Muscle of leg (tissue), 11 donors: ENCODE data around the gene FKBP7. TPM values are rescaled to one million over a fixed set of nuclear protein-coding genes. Genes with fewer than 3 reads are reported as not detected.
"Not testable (repeated sequence)": the region's sequence is repeated elsewhere in the genome, so short reads cannot be mapped to it uniquely, and the experiment has no call there.

ENCODE experiments used
- DNase-seq: peaks from one replicate; pipeline ENCODE4 v3.0.0; 2013
- H3K27ac ChIP-seq: one replicate; pipeline ENCODE4 v1.5.1; 2013; ENCODE audit warnings: mild to moderate bottlenecking, low read length, control low read depth
- H3K27me3 ChIP-seq: one replicate; pipeline ENCODE4 v1.6.1; 2013; ENCODE audit warnings: low read length; ENCODE audit not compliant: control insufficient read depth, insufficient read depth
- H3K36me3 ChIP-seq: one replicate; pipeline ENCODE4 v1.6.1; 2013; ENCODE audit warnings: low read length; ENCODE audit not compliant: control insufficient read depth, insufficient read depth
- H3K4me1 ChIP-seq: one replicate; pipeline ENCODE4 v1.6.1; 2013; ENCODE audit warnings: low read length; ENCODE audit not compliant: control insufficient read depth, insufficient read depth
- H3K4me3 ChIP-seq: one replicate; pipeline ENCODE4 v1.5.1; 2013; ENCODE audit warnings: low read length, control low read depth
- H3K9me3 ChIP-seq: replicated peaks from 2 replicates; pipeline ENCODE4 v1.6.1; 2013; ENCODE audit warnings: low read depth, low read length; ENCODE audit not compliant: control insufficient read depth
- WGBS: methylation state at CpG from one replicate; pipeline ENCODE4 v1.1.5; 2013; ENCODE audit warnings: missing lambda C conversion rate; ENCODE audit not compliant: insufficient coverage; 5-methylcytosine and 5-hydroxymethylcytosine counted together
- polyA plus RNA-seq, 8 donors: library from polyadenylated mRNA; unstranded; fragments of 120-200 nt; gene quantifications; one replicate each; pipeline versions ENCODE4 v1.2.1 to v1.2.3, GENCODE V29; 2013; ENCODE audit warnings: inconsistent platforms in 1 of 8, low replicate concordance in 1 of 8; ENCODE audit not compliant: insufficient read length in 8 of 8, insufficient read depth in 1 of 8
- total RNA-seq: library from RNA; stranded (reverse); fragments of 120-200 nt; gene quantifications from one replicate; pipeline ENCODE4 v1.2.4, GENCODE V29; 2013

FKBP7 gene
- total and polyA plus RNA-seq, 9 donors = 45.1 to 74.7 (median 58.4) TPM

- 0% methylated on average over 7 of the region's 10 CpGs for WGBS
- Histone ChIP-seq H3K4me3 (peak overlapping the region; percentile 85), H3K36me3 (no peaks in the 10 kb centered on the region), H3K27me3 (no peaks in the 10 kb centered on the region), H3K4me1 (peaks cover 30% of the 10 kb centered on the region), H3K27ac (peak overlapping the region; percentile 99), H3K9me3 (no peaks in the 10 kb centered on the region)
- DNase-seq = no peak
Observed at GRCh38 chr2:178478130-178478438, 316 bp downstream of the FKBP7 start.

GRCh38 chr2:178477443-178478129 lies 814 bp downstream of the FKBP7 start:
- peak overlapping the region; percentile 99 for H3K27ac ChIP-seq
- DNase-seq = peak; percentile 61

GRCh38 chr2:178476477-178476876 lies 1.9 kb downstream of the FKBP7 start:
- H3K27me3 ChIP-seq = no peaks in the 10 kb centered on the region
- no peak for DNase-seq
- H3K9me3 ChIP-seq = no peaks in the 10 kb centered on the region
- no peak overlapping the region for H3K27ac ChIP-seq
- no peaks in the 10 kb centered on the region for H3K36me3 ChIP-seq
- peaks cover 19% of the 10 kb centered on the region for H3K4me1 ChIP-seq
- H3K4me3 ChIP-seq = no peak overlapping the region

More at GRCh38 chr2:178477443-178478129, 814 bp downstream of the FKBP7 start:
- Histone ChIP-seq H3K9me3 (no peaks in the 10 kb centered on the region), H3K4me3 (peak overlapping the region; percentile 85), H3K4me1 (peaks cover 27% of the 10 kb centered on the region), H3K27me3 (no peaks in the 10 kb centered on the region), H3K36me3 (no peaks in the 10 kb centered on the region)
- WGBS = no CpG with 5 or more reads among the region's 3 CpGs

GRCh38 chr2:178474560-178474959 lies 3.8 kb downstream of the FKBP7 start:
- Histone ChIP-seq H3K27me3 (no peaks in the 10 kb centered on the region), H3K27ac (no peak overlapping the region), H3K4me3 (no peak overlapping the region), H3K36me3 (no peaks in the 10 kb centered on the region), H3K9me3 (no peaks in the 10 kb centered on the region), H3K4me1 (peaks cover 14% of the 10 kb centered on the region)
- no peak for DNase-seq
- WGBS = no CpG with 5 or more reads among the region's 5 CpGs

GRCh38 chr2:178473931-178474330 lies 4.5 kb downstream of the FKBP7 start:
- Histone ChIP-seq H3K4me1 (peaks cover 8% of the 10 kb centered on the region), H3K27me3 (no peaks in the 10 kb centered on the region), H3K27ac (no peak overlapping the region), H3K36me3 (peaks cover 6% of the 10 kb centered on the region), H3K9me3 (no peaks in the 10 kb centered on the region), H3K4me3 (no peak overlapping the region)
- peak; percentile 45 for DNase-seq
- WGBS = no CpG with 5 or more reads among the region's 4 CpGs

- Histone ChIP-seq H3K4me3 (no peak overlapping the region), H3K27ac (no peak overlapping the region), H3K9me3 (no peaks in the 10 kb centered on the region), H3K36me3 (peaks cover 10% of the 10 kb centered on the region), H3K27me3 (no peaks in the 10 kb centered on the region), H3K4me1 (peaks cover 8% of the 10 kb centered on the region)
- WGBS = no CpG with 5 or more reads among the region's 2 CpGs
- DNase-seq = no peak
Observed at GRCh38 chr2:178473373-178473772, 5.0 kb downstream of the FKBP7 start.

- H3K4me1 ChIP-seq, DNase-seq, H3K9me3 ChIP-seq, H3K27ac ChIP-seq, H3K27me3 ChIP-seq, H3K4me3 ChIP-seq: not testable (repeated sequence)
- WGBS = no CpG with 5 or more reads among the region's 5 CpGs
- H3K36me3 ChIP-seq = peaks cover 19% of the 10 kb centered on the region
Observed at GRCh38 chr2:178471313-178471712, 7.1 kb downstream of the FKBP7 start.

- no peaks in the 10 kb centered on the region for H3K9me3 ChIP-seq
- peaks cover 3% of the 10 kb centered on the region for H3K4me1 ChIP-seq
- H3K36me3 ChIP-seq = peaks cover 20% of the 10 kb centered on the region
- no peak overlapping the region for H3K4me3 ChIP-seq
- 88% methylated on average over 2 of the region's 7 CpGs for WGBS
- no peaks in the 10 kb centered on the region for H3K27me3 ChIP-seq
- no peak overlapping the region for H3K27ac ChIP-seq
- no peak for DNase-seq
Observed at GRCh38 chr2:178469219-178469849, 9.1 kb downstream of the FKBP7 start.

- H3K27ac ChIP-seq = no peak overlapping the region
- WGBS = 86% methylated on average over 8 of the region's 11 CpGs
- no peak for DNase-seq
- no peaks in the 10 kb centered on the region for H3K27me3 ChIP-seq
- no peaks in the 10 kb centered on the region for H3K36me3 ChIP-seq
- H3K9me3 ChIP-seq = no peaks in the 10 kb centered on the region
- no peaks in the 10 kb centered on the region for H3K4me1 ChIP-seq
- H3K4me3 ChIP-seq = no peak overlapping the region
Observed at GRCh38 chr2:178457390-178457886, 21.0 kb downstream of the FKBP7 start.

- no peak for DNase-seq
- Histone ChIP-seq H3K4me1 (peaks cover 5% of the 10 kb centered on the region), H3K4me3 (no peak overlapping the region), H3K27ac (no peak overlapping the region), H3K27me3 (no peaks in the 10 kb centered on the region), H3K9me3 (no peaks in the 10 kb centered on the region), H3K36me3 (no peaks in the 10 kb centered on the region)
- 66% methylated on average over 5 of the region's 5 CpGs for WGBS
Observed at GRCh38 chr2:178455947-178456346, 22.5 kb downstream of the FKBP7 start.
